Measurements from ENCODE around the gene TRIM47.

TRIM47 gene

DNA sequence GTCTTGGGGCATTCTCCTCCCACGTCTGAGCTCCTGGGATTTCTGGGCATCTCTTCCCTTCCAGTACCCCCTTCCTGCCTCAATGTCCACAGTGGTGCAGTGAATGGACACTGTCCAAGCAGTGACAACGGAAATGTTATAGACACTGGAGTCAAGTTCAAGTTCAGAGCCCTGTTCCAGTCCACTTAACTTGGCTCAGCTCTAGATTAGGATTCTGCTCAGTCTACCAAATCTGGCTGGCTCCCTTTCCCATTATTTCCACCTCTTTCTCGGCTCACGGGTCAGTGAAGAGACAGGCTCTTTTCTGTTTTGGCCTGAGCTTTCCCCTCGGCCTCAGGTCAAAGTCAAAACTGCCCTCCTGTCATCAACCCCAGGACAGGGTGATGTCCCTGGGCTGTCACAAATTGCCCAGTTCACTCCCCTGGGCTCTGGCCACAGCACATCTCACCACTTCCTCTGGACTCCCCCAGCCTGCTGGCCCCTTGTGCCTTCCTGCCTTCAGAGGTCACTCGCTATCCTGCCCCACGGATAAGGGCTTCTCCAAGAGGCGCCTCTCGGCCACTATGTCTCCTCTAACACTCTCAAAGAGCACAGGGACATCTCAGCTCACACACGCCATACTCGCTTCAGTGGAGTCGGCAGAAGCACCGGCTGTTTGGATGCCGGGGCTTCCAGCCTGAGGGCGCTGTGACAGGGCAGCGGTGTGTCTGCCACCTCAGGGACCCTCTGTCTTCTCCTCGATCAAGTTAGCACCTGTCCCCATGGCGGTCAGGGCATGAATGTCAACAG lies 44.0 kb upstream of the TRIM47 start:
- no peak for TF ChIP-seq NFIC (IDR thresholded peaks at IDR 0.05)
- no peak for TF ChIP-seq TEAD4 (IDR thresholded peaks at IDR 0.05)
- TF ChIP-seq, protein P1, sequence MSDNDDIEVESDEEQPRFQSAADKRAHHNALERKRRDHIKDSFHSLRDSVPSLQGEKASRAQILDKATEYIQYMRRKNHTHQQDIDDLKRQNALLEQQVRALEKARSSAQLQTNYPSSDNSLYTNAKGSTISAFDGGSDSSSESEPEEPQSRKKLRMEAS (IDR thresholded peaks at IDR 0.05) = no peak
- TF ChIP-seq, protein P2, sequence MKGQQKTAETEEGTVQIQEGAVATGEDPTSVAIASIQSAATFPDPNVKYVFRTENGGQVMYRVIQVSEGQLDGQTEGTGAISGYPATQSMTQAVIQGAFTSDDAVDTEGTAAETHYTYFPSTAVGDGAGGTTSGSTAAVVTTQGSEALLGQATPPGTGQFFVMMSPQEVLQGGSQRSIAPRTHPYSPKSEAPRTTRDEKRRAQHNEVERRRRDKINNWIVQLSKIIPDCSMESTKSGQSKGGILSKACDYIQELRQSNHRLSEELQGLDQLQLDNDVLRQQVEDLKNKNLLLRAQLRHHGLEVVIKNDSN (IDR thresholded peaks at IDR 0.05) = no peak
- no peak for TF ChIP-seq TAF1 (IDR thresholded peaks at IDR 0.05; ENCODE audit: low read depth)
- TF ChIP-seq TCF12 (IDR thresholded peaks at IDR 0.05; ENCODE audit: low read depth) = no peak
- TF ChIP-seq FOXM1 (IDR thresholded peaks at IDR 0.05; ENCODE audit: borderline replicate concordance, low read depth) = no peak
- no peak for TF ChIP-seq YY1 (IDR thresholded peaks at IDR 0.05; ENCODE audit: low read depth)
- no peak for TF ChIP-seq EP300 (IDR thresholded peaks at IDR 0.05; ENCODE audit: borderline replicate concordance)
- TF ChIP-seq, protein P3, sequence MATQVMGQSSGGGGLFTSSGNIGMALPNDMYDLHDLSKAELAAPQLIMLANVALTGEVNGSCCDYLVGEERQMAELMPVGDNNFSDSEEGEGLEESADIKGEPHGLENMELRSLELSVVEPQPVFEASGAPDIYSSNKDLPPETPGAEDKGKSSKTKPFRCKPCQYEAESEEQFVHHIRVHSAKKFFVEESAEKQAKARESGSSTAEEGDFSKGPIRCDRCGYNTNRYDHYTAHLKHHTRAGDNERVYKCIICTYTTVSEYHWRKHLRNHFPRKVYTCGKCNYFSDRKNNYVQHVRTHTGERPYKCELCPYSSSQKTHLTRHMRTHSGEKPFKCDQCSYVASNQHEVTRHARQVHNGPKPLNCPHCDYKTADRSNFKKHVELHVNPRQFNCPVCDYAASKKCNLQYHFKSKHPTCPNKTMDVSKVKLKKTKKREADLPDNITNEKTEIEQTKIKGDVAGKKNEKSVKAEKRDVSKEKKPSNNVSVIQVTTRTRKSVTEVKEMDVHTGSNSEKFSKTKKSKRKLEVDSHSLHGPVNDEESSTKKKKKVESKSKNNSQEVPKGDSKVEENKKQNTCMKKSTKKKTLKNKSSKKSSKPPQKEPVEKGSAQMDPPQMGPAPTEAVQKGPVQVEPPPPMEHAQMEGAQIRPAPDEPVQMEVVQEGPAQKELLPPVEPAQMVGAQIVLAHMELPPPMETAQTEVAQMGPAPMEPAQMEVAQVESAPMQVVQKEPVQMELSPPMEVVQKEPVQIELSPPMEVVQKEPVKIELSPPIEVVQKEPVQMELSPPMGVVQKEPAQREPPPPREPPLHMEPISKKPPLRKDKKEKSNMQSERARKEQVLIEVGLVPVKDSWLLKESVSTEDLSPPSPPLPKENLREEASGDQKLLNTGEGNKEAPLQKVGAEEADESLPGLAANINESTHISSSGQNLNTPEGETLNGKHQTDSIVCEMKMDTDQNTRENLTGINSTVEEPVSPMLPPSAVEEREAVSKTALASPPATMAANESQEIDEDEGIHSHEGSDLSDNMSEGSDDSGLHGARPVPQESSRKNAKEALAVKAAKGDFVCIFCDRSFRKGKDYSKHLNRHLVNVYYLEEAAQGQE (IDR thresholded peaks at IDR 0.05; ENCODE audit: low read depth) = no peak
- TF ChIP-seq ZBTB7A (IDR thresholded peaks at IDR 0.05; ENCODE audit: low read depth) = no peak
- no peak for TF ChIP-seq CEBPB (IDR thresholded peaks at IDR 0.05)
- TF ChIP-seq RAD21 (IDR thresholded peaks at IDR 0.05; ENCODE audit: low read depth) = no peak
- no peak for TF ChIP-seq EGR1 (IDR thresholded peaks at IDR 0.05)

DNA sequence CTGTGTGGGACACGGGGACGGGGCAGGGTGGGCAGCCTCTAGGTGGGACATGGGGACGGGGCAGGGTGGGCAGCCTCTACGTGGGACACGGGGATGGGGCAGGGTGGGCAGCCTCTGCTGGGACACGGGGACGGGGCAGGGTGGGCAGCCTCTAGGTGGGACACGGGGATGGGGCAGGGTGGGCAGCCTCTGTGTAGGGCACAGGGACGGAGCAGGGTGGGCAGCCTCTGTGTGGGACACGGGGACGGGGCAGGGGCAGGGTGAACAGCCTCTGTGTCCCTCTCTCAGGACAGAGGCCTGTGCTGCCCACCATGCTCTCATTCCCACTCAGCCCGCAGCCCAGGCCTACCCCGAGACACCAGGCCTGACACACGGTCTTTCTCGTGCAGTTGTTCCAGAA lies 43.2 kb upstream of the TRIM47 start:
- TF ChIP-seq, protein P2 (IDR thresholded peaks at IDR 0.05) = no peak
- TF ChIP-seq ZBTB7A (IDR thresholded peaks at IDR 0.05; ENCODE audit: low read depth) = no peak
- TF ChIP-seq, protein P3 (IDR thresholded peaks at IDR 0.05; ENCODE audit: low read depth) = no peak
- no peak for TF ChIP-seq EGR1 (IDR thresholded peaks at IDR 0.05)
- no peak for TF ChIP-seq NFIC (IDR thresholded peaks at IDR 0.05)
- no peak for TF ChIP-seq CEBPB (IDR thresholded peaks at IDR 0.05)
- TF ChIP-seq EP300 (IDR thresholded peaks at IDR 0.05; ENCODE audit: borderline replicate concordance) = no peak
- TF ChIP-seq TEAD4 (IDR thresholded peaks at IDR 0.05) = no peak
- TF ChIP-seq TCF12 (IDR thresholded peaks at IDR 0.05; ENCODE audit: low read depth) = no peak
- no peak for TF ChIP-seq TAF1 (IDR thresholded peaks at IDR 0.05; ENCODE audit: low read depth)

DNA sequence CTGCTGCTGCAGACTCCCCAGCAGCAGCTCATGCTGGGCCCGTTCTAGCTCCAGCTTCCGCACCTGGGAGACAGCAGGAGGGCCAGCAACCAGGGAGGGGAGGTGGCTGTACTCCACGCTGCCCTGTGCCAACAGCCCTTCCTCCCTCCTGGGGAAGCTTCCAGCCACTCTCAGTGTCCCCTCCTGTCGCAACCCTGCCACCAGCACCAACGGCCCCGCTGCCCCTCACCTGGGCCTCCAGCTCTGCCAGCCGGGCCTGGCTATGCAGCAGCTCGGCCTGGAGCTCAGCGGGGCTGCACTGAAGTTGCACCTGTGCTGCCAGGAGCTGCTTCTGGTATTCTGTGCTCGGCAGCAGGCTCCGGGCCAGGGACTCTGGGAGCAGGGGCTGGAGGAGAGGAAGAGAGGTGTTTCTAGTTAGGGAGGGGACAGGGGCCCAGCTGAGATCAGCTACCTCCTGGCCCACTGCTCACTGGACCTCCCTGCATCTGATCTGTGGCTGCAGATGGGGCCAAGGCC lies 41.7 kb upstream of the TRIM47 start:
- TF ChIP-seq, protein P3 (IDR thresholded peaks at IDR 0.05; ENCODE audit: low read depth) = no peak
- TF ChIP-seq EP300 (IDR thresholded peaks at IDR 0.05; ENCODE audit: borderline replicate concordance) (no peak), CEBPB (IDR thresholded peaks at IDR 0.05) (no peak), RAD21 (IDR thresholded peaks at IDR 0.05; ENCODE audit: low read depth) (no peak), NFIC (IDR thresholded peaks at IDR 0.05) (no peak), YY1 (IDR thresholded peaks at IDR 0.05; ENCODE audit: low read depth) (no peak), CREB1 (IDR thresholded peaks at IDR 0.05; ENCODE audit: low read depth) (no peak), EGR1 (IDR thresholded peaks at IDR 0.05) (no peak), TAF1 (IDR thresholded peaks at IDR 0.05; ENCODE audit: low read depth) (no peak), ZBTB7A (IDR thresholded peaks at IDR 0.05; ENCODE audit: low read depth) (no peak), TEAD4 (IDR thresholded peaks at IDR 0.05) (no peak), FOXM1 (IDR thresholded peaks at IDR 0.05; ENCODE audit: borderline replicate concordance, low read depth) (no peak)
- TF ChIP-seq, protein P1 (IDR thresholded peaks at IDR 0.05) = no peak
- TF ChIP-seq, protein P2 (IDR thresholded peaks at IDR 0.05) = no peak

All from Ishikawa (cell line).